Measurements from ENCODE around the gene CPNE9. TPM values are rescaled to one million over a fixed set of nuclear protein-coding genes. Genes with fewer than 3 reads are reported as not detected.

CPNE9 gene
- total and polyA plus RNA-seq, 2 of the 8 experiments (the other 6 are each of a cell fraction or from before 2014, with no cell fraction given) = 4.8 to 6.0 TPM

GRCh38 chr3:9729419-9729818, 25.8 kb downstream of the CPNE9 start:
- H2BK120ac ChIP-seq (replicated peaks; ENCODE audit: low read depth, low read length) = no peak overlapping the region
- H2BK20ac ChIP-seq (ENCODE audit: low read length) = no peak overlapping the region
- no peak overlapping the region for H2BK15ac ChIP-seq (ENCODE audit: low read length)
- H3K9ac ChIP-seq (replicated peaks in 1 of 4; ENCODE audit: extremely low read depth in 1 of 4, low read depth in 3 of 4, low read length in 3 of 4) = no peak overlapping the region
- no peak overlapping the region for H4K5ac ChIP-seq (ENCODE audit: insufficient read length, low read depth, low read length)
- ChIA-PET CTCF (ENCODE audit: partially characterized antibody) (interaction anchor here (0.7 to 8.6 kb wide), 6 partner anchors 8 to 227 kb away, joined by 3 to 109 read pairs (median 18); no protein-coding TSS in a partner anchor), POLR2A (ENCODE audit: partially characterized antibody) (interaction anchor here (1.9 to 8.4 kb wide), 5 partner anchors 20 to 332 kb away, joined by 4 to 60 read pairs (median 13); partner anchors contain the start of genes ARPC4, CPNE9, OGG1 and SETD5)
- H3K4me1 ChIP-seq (replicated peaks in 1 of 4; ENCODE audit: control insufficient read depth in 3 of 4, insufficient read depth in 4 of 4, low read length in 3 of 4) = peaks cover 0 to 8% (median 6%) of the 10 kb centered on the region in 4 experiments; a peak in 6 of 7 replicates
- no peak overlapping the region for H3K18ac ChIP-seq (ENCODE audit: extremely low read depth, low read length)
- H2BK12ac ChIP-seq (ENCODE audit: low read depth, low read length) = no peak overlapping the region
- DNase-seq (ENCODE audit: low read depth in 1 of 2, low spot score in 2 of 2) (no peak), FAIRE-seq (no peak)
- H3K4me2 ChIP-seq (ENCODE audit: insufficient read depth in 1 of 2, low read depth in 2 of 2, low read length in 2 of 2) = no peak overlapping the region
- peaks cover 0 to 4% (median 2%) of the 10 kb centered on the region in 4 experiments; a peak in 6 of 8 replicates for H3K36me3 ChIP-seq (ENCODE audit: control insufficient read depth in 2 of 4, insufficient read depth in 4 of 4, low read length in 3 of 4)
- H3K23me2 ChIP-seq (ENCODE audit: low read depth, low read length) = peaks cover 8% of the 10 kb centered on the region
- no peak overlapping the region for H3K23ac ChIP-seq (ENCODE audit: insufficient read length)
- H3K27ac ChIP-seq (ENCODE audit: low read depth, low read length) = no peak overlapping the region
- TF ChIP-seq CHD2 (IDR thresholded peaks at IDR 0.05; ENCODE audit: low read length) (no peak), KDM1A (IDR thresholded peaks at IDR 0.05; ENCODE audit: borderline replicate concordance, low read length) (no peak), KDM4A (IDR thresholded peaks at IDR 0.05; ENCODE audit: low read depth, low read length, severe bottlenecking) (no peak), SIN3A (conservative IDR thresholded peaks at IDR 0.05 in 1 of 2, IDR thresholded peaks at IDR 0.05 in 1 of 2; ENCODE audit: low read depth in 1 of 2, low read length in 2 of 2) (no peak), HDAC6 (IDR thresholded peaks at IDR 0.05; ENCODE audit: low read depth, low read length) (no peak), GTF2F1 (IDR thresholded peaks at IDR 0.05; ENCODE audit: borderline replicate concordance, low read depth, low read length) (no peak), SP1 (IDR thresholded peaks at IDR 0.05; ENCODE audit: low read depth, low read length) (no peak), SRF (IDR thresholded peaks at IDR 0.05; ENCODE audit: low read depth, low read length) (no peak), YY1 (IDR thresholded peaks at IDR 0.05; ENCODE audit: low read depth, low read length) (no peak), ATF3 (IDR thresholded peaks at IDR 0.05; ENCODE audit: insufficient read depth, low read depth, low read length) (no peak), RAD21 (IDR thresholded peaks at IDR 0.05 in 1 of 2, conservative IDR thresholded peaks at IDR 0.05 in 1 of 2; ENCODE audit: low read depth in 2 of 2, low read length in 2 of 2) (no peak)
- no peak overlapping the region for H3K4me3 ChIP-seq (ENCODE audit: extremely low read depth in 1 of 4, insufficient read depth in 2 of 4, low read depth in 3 of 4, low read length in 4 of 4)
- H3K9me3 ChIP-seq (ENCODE audit: insufficient read depth in 2 of 2, low read depth in 1 of 2, low read length in 1 of 2) = no peaks in the 10 kb centered on the region
- peaks cover 3 to 18% of the 10 kb centered on the region in 2 experiments for H4K20me1 ChIP-seq (replicated peaks in 1 of 2; ENCODE audit: control insufficient read depth in 1 of 2, insufficient read depth in 2 of 2, low read length in 2 of 2)
- WGBS, 2 experiments (ENCODE audit: extremely low coverage in 1 of 2, insufficient coverage in 1 of 2, insufficient read length in 1 of 2, insufficient replicate concordance in 2 of 2, low coverage in 1 of 2, low lambda C conversion rate in 2 of 2, missing lambda C conversion rate in 1 of 2) = 90% methylated on average over 10 of the region's 10 CpGs; no CpG with 5 or more reads in 1 of the 2 experiments
- no peak overlapping the region for H2AFZ ChIP-seq (ENCODE audit: low read length)
- peaks cover 13 to 24% of the 10 kb centered on the region in 2 experiments for H3K79me2 ChIP-seq (ENCODE audit: control insufficient read depth in 1 of 2, insufficient read depth in 2 of 2, low read length in 2 of 2)
- no peaks in the 10 kb centered on the region for H3K27me3 ChIP-seq (replicated peaks in 1 of 4; ENCODE audit: control insufficient read depth in 3 of 4, extremely low read depth in 1 of 4, insufficient read depth in 3 of 4, low read length in 3 of 4)
- peaks cover 18% of the 10 kb centered on the region for H3K79me1 ChIP-seq (ENCODE audit: low read depth, low read length)
- H2AK5ac ChIP-seq (ENCODE audit: low read depth, low read length) = no peak overlapping the region
- H4K8ac ChIP-seq (ENCODE audit: extremely low read depth, insufficient read depth, low read length) = no peak overlapping the region
- H3K14ac ChIP-seq (ENCODE audit: insufficient read length) = no peak overlapping the region
- H3K4ac ChIP-seq (replicated peaks; ENCODE audit: insufficient read length, low read depth, low read length) = no peak overlapping the region
- H3K56ac ChIP-seq (replicated peaks; ENCODE audit: insufficient read length, low read depth, low read length) = no peak overlapping the region
- H2BK5ac ChIP-seq (ENCODE audit: low read depth, low read length) = no peak overlapping the region
- H4K91ac ChIP-seq (replicated peaks; ENCODE audit: insufficient read length, low read length) = no peak overlapping the region
